ENCODE data around the gene CDKN1A. TPM values are rescaled to one million over a fixed set of nuclear protein-coding genes. Genes with fewer than 3 reads are reported as not detected.

The CDKN1A gene
- total RNA-seq, 1 experiment from 2014 or later: 17.4 TPM

GRCh38 chr6:36729161-36729524 lies 50.6 kb downstream of the CDKN1A start:
- H3T11ph ChIP-seq (ENCODE audit: low read length): no peak overlapping the region
- H3K36me3 Mint-ChIP-seq (ENCODE audit: insufficient read depth in 1 of 3, low read depth in 3 of 3): no peaks in the 10 kb centered on the region; a peak in 1 of 7 replicates
- H2BK12ac ChIP-seq (ENCODE audit: insufficient read length, low read depth, low read length): no peak overlapping the region
- H3K14ac ChIP-seq (ENCODE audit: insufficient read depth, low read length): no peak overlapping the region
- no peak overlapping the region for H2AK5ac ChIP-seq (ENCODE audit: insufficient read length, low read length)
- no peaks in the 10 kb centered on the region for H4K20me1 ChIP-seq (ENCODE audit: control insufficient read depth, insufficient read depth, insufficient read length)
- H3K4ac ChIP-seq (ENCODE audit: low read depth, low read length): no peak overlapping the region
- H3K23ac ChIP-seq (ENCODE audit: insufficient read length, low read depth, low read length): no peak overlapping the region
- H3K18ac ChIP-seq (ENCODE audit: insufficient read length, low read depth, low read length): no peak overlapping the region
- no peaks in the 10 kb centered on the region for H3K79me1 ChIP-seq (ENCODE audit: insufficient read depth, low read depth, low read length, poor library complexity, severe bottlenecking)
- no peak overlapping the region for H3K9ac ChIP-seq (ENCODE audit: extremely low read depth, insufficient read length, low read length)
- no peak overlapping the region for H3K56ac ChIP-seq (ENCODE audit: insufficient read length, low read depth, low read length)
- H3K79me2 ChIP-seq (ENCODE audit: insufficient read depth, low read length): no peaks in the 10 kb centered on the region
- H2BK20ac ChIP-seq (ENCODE audit: low read depth, low read length, poor library complexity, severe bottlenecking): no peak overlapping the region
- H2BK5ac ChIP-seq (ENCODE audit: insufficient read length, low read length): no peak overlapping the region
- WGBS (ENCODE audit: extremely low coverage, insufficient read length, low lambda C conversion rate): no CpG with 5 or more reads among the region's 3 CpGs
- peaks cover 19% of the 10 kb centered on the region for H3K27me3 Mint-ChIP-seq (ENCODE audit: low read depth)
- H2BK15ac ChIP-seq (ENCODE audit: low read depth, low read length): no peak overlapping the region
- TF ChIP-seq CTCF (conservative IDR thresholded peaks at IDR 0.05): no peak
- no peak overlapping the region for H4K5ac ChIP-seq (ENCODE audit: insufficient read length, low read depth, low read length)
- H3K9me3 ChIP-seq (ENCODE audit: control insufficient read depth, low read depth, low read length): no peaks in the 10 kb centered on the region
- no peak for DNase-seq
- no peak overlapping the region for H3K4me3 Mint-ChIP-seq
- H3K4me1 Mint-ChIP-seq: peaks cover 10 to 11% of the 10 kb centered on the region in 2 experiments
- H3K4me2 ChIP-seq (ENCODE audit: insufficient read depth, insufficient read length, low read length): no peak overlapping the region
- H3K27me3 ChIP-seq (ENCODE audit: insufficient read depth, low read length): no peaks in the 10 kb centered on the region
- no peak overlapping the region for H4K91ac ChIP-seq (ENCODE audit: insufficient read length, low read depth, low read length)
- H4K8ac ChIP-seq (replicated peaks; ENCODE audit: insufficient read length, low read depth, low read length): no peak overlapping the region
- no peak overlapping the region for H2BK120ac ChIP-seq (ENCODE audit: low read depth, low read length, poor library complexity, severe bottlenecking)
- H3K27ac Mint-ChIP-seq: no peak overlapping the region
- H3K23me2 ChIP-seq (ENCODE audit: insufficient read length, low read depth, low read length, poor library complexity, severe bottlenecking): no peaks in the 10 kb centered on the region
- H3K27ac ChIP-seq (ENCODE audit: insufficient read length, low read depth, low read length): no peak overlapping the region
- H3K4me1 ChIP-seq (ENCODE audit: insufficient read depth, low read length): no peaks in the 10 kb centered on the region; the same call in 1 of the 2 replicates
- no peak overlapping the region for H2AFZ ChIP-seq (ENCODE audit: low read length)
- H3K9me3 Mint-ChIP-seq: no peaks in the 10 kb centered on the region; a peak in 1 of 5 replicates

All from H9 (cell line).